NCI-H69 (cell line): ENCODE results near the gene ZSCAN12.

Experiments used
- DNase-seq: peaks from one replicate; lab custom pipeline; 2025; lab: John Stamatoyannopoulos, UW

ZSCAN12 gene

DNA sequence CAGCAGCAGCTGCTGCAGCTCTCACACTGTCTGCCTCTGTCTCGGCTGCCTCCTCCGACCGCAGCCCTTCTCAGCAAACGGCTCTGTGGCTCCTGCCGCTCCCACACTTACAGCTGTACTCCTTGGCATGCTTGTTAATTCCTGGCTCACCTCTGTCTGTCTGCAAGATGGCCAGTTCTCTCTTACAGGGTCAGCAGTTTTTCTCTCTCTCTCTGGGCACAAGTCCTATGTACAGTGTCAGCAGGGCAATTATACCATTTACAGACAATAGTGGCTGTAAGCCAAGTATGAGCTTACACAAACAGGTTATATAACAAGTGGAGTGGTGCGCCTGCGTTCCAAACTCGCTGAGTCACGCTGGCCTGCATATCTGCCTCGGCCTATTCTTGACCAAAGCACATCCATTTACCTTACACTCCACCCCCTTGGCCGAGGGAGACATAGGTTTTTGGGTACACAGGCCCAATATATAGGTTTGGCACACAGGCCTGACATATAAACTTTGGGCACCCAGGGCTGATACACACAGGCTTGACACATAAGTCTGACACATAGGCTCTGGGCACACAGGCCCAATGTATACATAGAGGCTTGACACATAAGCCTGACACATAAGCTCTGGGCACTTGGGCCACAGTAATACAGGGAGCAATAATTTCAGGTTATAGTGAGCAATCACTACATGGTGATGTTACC lies 45.4 kb downstream of the ZSCAN12 start:
- DNase-seq, result peak; percentile 80

DNA sequence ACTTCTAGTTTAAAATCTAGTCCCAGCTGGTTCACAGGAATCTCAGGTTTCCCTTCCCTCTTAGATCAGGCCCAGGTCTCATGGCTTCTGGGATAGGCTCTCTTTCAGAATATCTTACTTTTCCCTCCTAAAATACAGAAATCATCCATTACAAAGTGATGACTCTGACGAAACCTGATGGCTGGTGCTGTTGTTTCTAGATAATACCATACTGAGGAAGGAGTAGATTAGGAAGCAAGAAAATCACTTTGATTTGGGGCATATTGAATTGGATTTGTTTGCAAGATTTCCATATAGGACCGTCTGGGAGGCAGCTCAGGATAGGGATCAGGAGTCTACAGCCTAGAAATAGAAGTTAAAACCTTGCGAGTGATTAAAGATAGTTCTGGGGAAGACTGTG lies 46.2 kb downstream of the ZSCAN12 start:
- DNase-seq, result peak; percentile 16

DNA sequence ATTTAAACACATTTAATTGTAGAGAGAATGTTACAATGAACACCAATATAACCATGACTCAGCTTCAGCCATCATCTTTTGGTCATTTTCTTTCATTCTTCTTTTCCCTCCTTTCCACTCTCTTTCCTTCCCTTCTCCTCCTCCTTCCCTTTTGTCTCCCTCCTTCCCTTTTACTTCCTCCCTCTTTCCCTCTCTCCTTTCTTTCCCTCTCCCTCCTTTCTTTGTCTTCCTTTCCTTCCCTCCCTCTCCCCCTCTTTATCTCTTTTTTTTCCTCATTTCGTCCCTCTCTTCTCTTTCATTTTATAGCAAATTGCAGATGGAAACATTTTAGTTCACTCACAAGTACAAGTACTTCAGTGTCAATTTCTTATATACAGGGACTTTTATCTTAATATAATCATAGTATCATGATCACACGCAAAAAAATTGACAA lies 48.0 kb downstream of the ZSCAN12 start:
- no peak for DNase-seq

DNA sequence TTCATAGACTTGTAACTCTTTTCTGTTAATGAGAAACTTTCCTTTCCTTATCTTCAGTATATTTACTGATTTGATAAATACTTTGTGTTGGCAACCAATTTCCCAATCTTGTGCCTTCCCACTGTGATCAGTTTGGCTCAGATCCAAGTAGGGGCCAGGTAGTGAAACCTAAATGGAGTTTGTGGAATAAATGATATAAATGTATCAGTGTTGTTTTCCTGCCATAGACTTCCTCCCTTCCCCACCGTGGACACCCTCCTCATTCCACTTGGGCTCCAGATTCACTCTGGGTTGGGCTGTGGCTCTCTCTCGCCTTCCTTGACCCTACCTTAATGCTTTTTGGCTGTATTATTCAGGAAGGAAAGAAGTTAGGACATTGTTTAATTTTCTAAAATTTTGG lies 48.5 kb downstream of the ZSCAN12 start:
- peak; percentile 13 for DNase-seq

DNA sequence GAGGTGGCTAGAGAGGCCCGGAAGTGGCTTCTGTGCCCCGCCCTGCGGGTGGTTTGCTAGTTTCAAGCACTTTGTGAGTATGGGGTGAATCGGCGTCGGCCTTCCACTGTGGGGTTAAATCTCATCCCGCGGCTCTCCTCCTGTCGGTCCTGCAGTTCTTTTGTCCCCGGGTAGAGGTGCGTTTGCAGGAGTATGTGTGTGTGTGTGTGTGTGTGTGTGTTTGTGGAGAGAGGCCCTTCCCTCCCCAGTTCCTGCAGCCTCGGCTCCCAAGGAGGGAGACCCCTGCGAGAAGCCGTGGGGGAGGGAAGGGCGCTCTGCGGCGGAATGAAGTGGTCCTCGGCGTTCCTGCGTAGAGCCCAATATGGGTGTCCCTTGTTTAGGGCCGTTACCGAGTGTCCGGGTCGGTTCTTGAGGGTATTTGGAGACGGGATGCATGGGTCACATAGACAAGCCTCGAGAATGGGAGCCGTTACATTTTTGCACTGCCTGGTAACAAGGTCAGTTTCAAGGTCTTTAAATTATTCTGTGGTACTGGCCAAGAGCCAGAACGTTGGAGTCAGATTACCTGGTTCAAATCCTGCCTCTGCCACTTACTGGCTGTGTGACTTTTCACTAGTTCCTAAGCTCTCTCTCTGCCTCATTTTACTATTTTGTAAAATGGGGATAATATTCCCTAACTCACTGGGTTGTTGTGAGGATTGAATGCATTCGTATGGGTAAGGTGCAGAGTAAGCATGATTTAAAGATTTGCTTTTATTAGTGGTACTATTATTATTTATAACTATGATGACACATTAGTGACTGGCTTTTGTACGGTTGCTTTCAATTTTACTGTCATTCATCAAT lies 49.4 kb downstream of the ZSCAN12 start, which contains the start of gene ZKSCAN3:
Gene ZKSCAN3 (plus strand): TSS at position 56 of the 846 bp plus-strand sequence. CDS start 9,640 bp downstream, outside the sequence.
- peak; percentile 95 for DNase-seq

DNA sequence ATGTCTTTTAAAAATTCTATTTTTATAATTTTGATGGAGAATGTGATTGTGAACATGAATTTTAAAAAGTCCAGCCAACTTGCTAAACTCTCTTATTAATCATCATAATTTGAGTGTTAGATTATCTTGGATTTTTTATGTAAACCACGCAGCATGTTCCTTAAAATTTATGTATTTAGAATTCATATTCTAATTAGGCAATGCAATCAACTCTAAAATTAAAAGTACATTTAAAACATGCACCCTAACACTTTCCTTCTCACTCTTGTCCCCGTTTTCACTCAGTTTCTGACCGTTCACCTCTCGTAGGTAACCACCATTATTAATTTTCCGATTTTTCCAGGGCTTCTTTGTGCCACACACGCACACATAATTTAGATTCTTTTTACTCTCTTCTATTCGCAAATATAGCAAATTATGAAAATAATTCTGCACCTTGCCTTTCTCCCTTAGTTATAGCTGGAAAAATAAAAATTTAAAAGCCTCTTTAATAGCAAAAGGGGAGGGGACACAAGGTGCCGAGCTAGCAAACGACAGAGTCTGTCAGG lies 50.1 kb downstream of the ZSCAN12 start:
- no peak for DNase-seq

DNA sequence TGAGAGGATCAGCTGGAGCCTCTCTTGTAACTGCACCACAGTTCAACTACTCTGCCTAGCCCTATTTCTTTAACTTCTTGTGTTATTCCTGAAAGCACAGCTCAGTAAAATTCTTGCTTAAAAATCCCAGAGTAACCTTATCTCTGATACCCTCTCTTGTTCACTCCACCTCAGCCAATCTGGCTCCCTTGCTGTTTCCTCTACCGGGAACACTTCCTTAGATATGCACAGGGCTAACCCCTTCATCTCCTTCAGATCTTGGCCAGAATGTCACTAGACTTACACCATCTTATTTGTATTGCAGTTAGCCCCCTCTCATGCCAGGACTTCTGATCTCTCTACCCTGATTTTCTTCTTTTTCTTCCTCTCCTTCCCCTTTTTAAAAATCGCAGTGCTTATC lies 52.4 kb downstream of the ZSCAN12 start:
- DNase-seq, result no peak

DNA sequence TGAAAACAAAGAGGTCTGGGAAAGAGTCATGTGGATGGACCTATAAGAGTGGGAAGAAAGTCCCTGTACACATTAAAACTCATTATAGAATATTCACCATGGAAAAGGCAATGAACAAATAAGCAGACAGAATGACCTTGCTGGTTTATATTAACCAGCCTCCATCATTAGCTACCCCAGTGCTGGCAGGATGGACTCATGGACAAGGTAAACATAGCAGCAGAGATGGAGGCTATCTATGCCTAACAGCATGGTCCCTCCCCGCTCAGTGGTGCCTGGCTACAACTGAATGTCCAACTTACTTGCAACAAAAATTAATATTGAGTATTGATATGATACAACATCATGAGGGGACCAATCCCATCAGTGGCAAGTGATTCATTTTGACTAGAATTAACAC lies 54.3 kb downstream of the ZSCAN12 start:
- DNase-seq, result no peak

DNA sequence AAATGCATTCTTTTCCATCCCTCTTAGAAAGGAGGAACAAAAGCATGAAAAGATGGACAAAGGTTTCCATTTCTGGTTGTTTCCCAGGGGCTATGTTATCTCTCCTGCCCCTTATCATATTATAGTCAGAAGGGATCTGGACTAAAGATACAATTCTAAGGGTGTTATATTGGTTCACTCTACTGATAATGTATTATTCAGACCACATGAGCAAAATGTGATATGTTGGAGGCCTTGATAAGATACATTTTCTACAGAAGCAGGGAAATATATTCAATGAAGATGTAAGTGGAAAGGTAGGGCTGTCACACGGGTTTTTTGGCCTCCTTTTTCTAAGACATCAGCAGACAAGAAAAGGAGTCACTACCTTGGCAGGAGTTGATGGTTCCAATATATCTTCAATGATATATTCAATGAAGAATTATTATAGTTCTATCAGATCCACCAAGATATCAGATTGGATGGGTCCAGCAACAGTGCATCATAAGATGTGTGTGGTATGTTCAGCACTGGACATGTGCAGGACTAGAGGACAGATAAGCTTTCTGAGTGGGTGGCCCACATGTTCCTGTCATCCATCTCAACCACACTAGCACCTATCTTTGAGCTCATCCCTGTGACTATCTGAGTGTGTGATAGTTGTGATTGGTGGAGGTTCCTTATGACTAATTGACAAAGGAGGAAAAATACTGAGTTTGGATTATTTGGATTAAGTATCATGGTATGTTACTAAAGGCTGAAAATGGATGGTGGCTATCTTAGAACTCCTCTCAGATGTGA lies 55.5 kb downstream of the ZSCAN12 start:
- DNase-seq, result no peak

DNA sequence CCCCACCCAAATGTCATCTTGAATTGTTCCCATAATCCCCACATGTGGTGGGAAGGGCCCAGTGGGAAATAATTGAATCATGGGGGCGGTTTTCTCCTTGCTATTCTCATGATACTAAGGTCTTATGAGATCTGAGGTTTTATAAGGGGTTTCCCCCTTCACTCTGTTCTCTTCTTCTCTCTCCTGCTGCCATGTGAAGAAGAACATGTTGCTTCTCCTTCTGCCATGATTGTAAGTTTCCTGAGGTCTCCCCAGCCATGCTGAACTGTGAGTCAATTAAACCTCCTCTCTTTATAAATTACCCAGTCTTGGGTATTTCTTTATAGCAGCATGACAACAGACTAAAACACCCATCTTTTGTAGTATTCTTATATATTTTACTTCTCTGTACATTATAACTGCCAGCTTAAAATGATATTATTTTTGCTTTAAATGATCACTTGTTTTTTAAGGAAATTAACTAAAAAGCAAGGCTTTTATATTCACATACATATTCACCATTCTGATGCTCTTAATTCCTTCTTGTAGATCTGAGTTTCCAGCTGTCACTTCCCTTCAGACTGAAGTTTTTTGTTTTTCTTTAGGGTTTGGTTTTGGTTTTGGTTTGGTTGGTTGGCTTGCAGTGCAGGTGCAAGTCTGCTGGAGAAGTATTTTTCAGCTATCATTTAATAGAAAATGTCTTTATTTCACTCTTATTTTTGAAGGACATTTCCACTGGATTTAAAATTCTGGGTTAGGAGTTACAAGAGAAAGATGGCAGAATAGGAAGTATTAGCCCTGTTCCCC lies 59.0 kb downstream of the ZSCAN12 start:
- no peak for DNase-seq

DNA sequence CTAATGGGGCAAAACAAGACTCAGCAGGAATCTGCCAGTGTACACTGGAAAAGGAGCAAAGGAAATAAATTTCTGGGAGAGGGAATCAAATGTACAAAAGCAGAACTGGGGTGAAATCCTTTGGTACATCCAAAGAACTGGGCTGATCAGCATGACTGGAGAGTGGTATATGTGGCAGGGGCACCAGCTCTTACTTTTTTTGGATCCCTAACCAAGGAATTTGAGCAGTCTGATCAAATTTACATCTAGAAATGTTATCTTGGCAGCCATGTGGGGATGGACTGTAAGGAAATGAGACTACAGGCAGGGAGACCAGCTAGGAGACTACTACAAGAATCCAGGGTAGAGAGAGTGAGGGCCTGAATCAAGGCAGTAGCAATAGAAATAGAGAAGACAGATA lies 62.4 kb downstream of the ZSCAN12 start:
- DNase-seq, result no peak

DNA sequence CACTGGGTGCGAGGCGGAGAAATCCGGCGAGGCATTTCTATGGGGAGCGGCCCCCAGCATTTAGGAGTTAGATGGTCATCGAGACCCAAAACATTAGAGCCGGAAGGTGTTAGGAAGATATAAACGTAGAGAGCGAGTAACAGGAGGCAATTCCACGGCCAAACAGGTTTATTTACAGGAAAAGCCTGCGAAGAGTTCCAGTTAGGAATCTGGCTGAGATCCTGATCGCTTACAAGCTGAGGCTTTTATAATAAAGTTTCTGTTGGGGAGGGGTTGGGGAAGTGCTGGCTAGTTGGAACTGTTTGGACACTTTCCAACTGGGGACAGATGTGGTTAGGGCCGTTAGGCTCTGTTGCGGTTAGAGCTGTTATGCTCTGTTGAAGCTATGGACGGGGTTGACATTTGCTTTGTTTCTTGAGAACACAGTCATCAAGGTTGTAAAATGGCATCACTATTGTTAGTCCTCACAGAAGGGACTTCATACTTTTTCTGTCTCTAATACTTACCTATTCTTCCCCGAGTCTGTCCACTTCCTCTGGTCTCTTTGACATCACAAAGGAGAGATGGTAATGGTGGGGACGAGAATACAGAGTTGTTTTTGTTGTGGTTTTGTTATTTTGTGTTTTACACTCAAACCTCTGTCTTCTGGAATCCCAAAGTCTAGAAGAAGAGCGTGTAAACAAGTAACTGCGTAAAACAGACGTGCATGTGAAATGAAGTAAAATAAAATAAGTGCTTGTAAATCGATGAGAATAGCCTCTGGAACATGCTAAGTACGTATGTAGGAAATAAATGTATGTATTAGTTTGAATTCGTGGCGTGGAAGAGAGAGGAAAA lies 63.0 kb downstream of the ZSCAN12 start:
- peak; percentile 76 for DNase-seq

DNA sequence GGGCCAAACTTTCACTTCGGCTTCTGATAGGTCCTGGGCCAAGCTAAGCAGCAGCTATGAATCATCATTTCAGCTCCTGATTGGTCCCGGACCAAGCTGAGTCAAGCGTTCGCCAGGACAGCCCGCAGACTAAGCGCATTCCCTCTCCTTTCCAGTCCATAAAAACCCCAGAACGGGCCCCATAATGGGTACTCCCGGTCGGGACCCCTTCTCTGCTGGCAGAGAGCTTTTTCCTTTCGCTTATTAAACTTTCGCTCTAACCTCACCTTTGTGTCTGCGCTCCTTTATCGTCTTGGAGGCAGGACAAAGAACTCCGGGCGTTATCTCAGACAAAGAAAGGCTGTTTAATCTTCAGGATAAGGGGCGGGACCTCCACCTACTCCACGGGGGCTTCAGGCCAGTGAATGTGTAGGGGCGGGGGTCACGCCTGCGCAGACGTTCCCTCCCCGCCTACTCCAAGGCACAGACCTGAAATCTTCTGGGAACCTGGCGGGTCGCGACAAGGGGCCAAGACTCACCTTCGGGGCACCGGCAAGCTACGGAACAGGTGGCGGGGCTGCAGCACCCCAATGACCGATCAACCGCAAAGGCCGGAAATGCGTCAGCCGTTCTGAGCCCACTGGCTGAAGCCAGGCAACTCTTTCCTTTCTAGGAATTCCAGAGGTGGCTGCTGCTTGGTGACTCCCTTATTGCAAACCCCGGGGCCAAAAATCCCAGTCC lies 63.8 kb downstream of the ZSCAN12 start, which contains the start of gene ZSCAN31:
Gene ZSCAN31 (minus strand): TSS at position 585 of the 720 bp plus-strand sequence. CDS start 6,465 bp downstream, outside the sequence.
- peak; percentile 58 for DNase-seq

DNA sequence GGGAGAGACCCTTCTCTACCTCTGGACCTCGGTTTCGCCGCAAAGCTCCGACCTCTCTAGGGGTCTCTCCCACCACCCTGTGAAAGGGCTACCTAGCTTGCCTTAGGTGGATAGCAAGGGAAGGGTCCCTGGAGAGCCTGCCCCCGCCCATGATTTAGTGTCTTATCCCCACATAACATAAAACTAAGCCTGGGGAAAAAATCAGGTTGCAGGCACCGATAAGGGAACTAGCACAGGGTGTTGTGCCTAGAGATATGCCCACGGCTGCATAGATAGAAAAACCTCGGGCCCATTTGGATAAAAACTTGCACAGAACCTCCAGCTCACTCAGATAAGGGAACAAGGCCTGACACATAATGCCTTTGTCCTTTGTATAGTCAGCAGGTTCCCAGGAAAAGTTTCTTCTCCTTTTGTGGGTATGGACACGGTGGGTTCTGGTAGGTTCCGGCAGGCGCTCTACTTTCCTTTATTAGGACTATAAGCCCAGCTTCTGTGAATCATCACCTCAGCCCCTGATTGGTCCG lies 64.4 kb downstream of the ZSCAN12 start:
- no peak for DNase-seq

DNA sequence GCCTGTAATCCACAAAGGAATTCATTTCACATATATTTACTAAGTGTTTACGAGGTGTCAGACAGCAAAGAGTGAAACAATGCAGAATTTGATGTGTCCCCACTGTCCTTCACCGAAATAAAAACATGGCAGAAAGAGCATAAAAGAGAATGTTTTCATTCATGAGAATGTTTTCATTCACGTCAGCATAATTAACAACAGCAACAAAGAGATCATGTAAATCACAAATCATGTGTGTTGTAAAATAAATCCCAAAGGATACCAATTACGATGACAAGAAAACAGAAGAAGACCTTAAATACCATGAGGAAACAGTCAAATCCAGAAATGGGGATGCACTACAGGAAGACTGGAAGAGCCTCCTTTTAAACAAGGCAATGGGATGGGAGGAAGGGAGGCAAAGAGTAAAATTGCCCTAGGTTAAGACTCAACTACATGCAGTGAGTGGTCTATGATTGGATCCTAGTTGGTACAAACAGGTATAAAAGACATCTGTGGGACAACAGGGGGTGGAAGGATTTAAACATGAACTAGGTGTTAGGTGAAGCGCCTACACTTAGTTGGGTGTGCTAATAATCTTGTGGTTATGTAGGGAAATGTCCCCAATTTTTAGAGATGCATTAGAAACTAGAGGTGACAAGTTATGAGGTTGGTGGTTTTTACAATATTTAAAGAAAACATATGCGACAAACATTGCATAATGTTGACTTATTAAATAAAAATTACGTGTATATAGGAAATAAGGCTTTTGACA lies 65.1 kb downstream of the ZSCAN12 start:
- DNase-seq, result no peak

DNA sequence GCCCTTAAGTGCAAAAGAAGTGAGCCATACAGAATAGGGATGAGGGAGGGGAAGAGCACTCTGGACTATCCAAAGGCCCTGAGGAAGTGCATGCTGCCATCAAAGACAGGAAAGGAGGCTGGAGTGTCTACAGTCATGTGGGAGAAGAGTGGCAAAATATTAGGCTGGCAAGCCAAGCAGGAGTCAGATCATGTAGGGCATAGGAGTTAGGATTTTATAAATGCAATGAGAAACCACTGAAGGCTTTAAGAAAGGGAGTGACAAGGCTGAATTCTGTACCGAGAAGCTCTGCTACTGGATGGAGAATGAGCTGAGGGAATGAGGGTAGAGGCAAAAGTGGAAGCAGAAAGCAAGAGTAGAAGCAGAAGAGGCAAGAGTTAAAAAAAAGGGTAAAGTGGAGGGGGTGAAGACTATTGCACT lies 65.9 kb downstream of the ZSCAN12 start:
- no peak for DNase-seq

DNA sequence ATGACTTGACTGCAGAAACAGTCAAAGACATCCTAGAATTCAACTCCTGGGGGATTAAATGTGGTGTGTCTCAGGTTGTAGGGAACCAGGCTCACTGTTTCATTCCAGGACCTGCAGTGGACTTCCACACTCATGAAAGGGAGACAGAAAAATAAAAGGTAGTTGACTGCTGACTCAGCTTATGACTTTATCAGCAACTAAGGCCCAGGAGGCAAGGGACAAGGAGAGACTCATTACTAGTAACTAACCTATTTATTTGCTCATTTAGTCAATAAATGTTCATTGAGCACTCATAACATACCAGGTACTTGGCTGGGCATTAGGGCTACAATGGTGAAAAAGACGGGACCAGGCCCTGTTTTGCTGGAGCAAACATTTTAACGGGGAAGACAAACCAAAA lies 66.5 kb downstream of the ZSCAN12 start:
- DNase-seq, result no peak

DNA sequence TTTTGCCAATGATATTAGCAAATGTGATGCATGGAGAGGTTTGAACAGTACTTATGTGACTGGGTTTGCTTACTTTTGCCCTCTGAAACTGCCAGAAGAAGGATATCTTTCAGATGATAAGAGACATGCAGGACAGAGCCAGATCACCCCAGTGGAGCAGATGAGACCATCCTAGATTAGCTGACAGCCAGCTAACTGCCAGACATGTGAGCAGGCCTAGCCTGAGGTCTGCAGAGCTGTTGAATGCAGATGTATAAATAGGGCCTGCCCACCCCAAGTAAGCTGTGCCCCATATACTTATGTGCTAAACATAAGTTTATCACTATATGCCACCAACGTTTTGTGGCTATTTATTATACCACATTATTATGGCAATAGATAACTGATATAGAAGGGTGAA lies 69.5 kb downstream of the ZSCAN12 start:
- DNase-seq, result no peak
